T-helper 2 cell treated with Interferon-gamma antibody and Interleukin-4, amounts not matched to agents 5 μg/mL and 100 μg/mL, for 36 hours (primary cell): ENCODE data around the gene PPP1R37.

Experiments
- DNase-seq: peaks from one replicate; pipeline ENCODE4 v3.0.0; 2021; ENCODE audit warnings: low spot score
- H3K27ac Mint-ChIP-seq: one replicate; pipeline ENCODE4 v1.8.0; 2021; ENCODE audit warnings: mild to moderate bottlenecking, mixed read lengths
- H3K27me3 Mint-ChIP-seq: one replicate; pipeline ENCODE4 v1.8.0; 2021; ENCODE audit warnings: low read depth, mixed read lengths
- H3K36me3 Mint-ChIP-seq: one replicate; pipeline ENCODE4 v1.8.0; 2021; ENCODE audit warnings: low read depth, mixed read lengths
- H3K4me1 Mint-ChIP-seq: one replicate; pipeline ENCODE4 v1.8.0; 2021; ENCODE audit warnings: low read depth, mixed read lengths
- H3K4me3 Mint-ChIP-seq: one replicate; pipeline ENCODE4 v1.8.0; 2022; ENCODE audit warnings: mild to moderate bottlenecking, moderate library complexity, mixed read lengths
- H3K9me3 Mint-ChIP-seq: one replicate; pipeline ENCODE4 v1.8.0; 2021; ENCODE audit warnings: mixed read lengths

Gene PPP1R37

DNA sequence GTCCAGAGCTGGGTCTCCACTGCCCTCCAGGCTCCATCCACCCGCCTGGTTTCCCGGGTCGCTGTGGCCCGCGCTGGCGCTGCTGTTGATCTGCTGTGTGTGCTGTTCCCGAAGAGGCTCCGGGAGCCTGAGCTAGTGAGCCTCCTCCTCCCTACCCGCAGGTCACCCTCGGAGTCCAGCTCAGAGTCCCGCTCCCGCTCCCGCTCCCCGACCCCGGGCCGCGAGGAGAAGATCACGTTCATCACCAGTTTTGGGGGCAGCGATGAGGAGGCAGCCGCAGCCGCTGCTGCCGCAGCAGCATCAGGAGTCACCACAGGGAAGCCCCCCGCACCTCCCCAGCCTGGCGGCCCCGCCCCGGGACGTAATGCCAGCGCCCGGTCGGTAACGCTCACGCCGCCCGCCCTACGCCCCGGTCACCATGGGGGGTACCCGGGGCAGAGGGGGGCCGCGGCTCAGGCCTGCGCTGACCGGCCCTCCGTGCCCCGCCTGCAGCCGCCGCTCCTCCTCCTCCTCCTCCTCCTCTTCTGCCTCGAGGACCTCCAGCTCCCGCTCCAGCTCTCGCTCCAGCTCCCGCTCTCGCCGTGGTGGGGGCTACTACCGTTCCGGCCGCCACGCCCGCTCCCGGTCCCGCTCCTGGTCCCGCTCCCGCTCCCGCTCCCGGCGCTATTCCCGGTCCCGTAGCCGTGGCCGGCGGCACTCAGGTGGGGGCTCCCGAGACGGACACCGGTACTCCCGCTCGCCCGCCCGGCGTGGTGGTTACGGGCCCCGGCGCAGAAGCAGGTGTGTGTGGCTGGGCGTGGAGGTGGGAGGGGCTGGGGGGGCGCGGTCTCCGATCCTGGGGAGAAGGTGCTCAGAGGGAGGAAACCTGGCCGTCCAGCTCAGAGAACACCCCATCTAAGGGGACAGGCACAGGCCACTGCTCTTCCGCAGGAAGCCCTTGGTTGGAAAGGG lies 28.9 kb upstream of the PPP1R37 start:
- peaks cover 2% of the 10 kb centered on the region for H3K4me1 Mint-ChIP-seq
- DNase-seq: no peak
- no peak overlapping the region for H3K27ac Mint-ChIP-seq
- no peak overlapping the region for H3K4me3 Mint-ChIP-seq
- H3K9me3 Mint-ChIP-seq: no peaks in the 10 kb centered on the region
- H3K36me3 Mint-ChIP-seq: peaks cover 34% of the 10 kb centered on the region
- no peaks in the 10 kb centered on the region for H3K27me3 Mint-ChIP-seq

DNA sequence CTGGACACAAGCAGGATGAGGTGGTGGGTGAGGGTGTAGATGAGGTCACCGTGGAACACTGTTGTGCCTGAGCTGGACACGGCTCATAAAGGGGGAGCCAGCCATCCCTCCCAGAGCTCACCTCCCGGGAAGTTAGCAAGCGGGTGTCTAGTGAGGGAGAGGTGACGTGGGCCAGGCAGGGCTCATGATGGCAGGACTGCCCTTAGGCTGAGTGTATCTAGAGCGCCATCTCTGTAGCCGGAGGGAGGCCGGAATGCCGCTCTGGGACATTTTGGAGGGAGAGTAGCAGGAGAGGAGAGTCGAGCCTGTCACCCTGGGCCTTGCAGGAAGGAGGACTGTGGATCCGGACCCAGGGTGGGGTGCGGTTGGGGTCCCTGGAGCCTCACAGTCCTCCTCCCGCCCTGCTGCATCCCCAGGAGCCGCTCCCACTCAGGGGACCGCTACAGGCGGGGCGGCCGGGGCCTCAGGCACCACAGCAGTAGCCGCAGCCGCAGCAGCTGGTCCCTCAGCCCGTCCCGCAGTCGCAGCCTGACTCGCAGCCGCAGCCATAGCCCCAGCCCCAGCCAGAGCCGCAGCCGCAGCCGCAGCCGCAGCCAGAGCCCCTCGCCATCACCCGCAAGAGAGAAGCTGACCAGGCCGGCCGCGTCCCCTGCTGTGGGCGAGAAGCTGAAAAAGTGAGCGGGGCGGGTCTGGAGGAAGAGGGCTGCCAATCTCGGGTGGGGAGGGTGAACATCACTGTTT lies 25.9 kb upstream of the PPP1R37 start:
- no peak for DNase-seq
- H3K4me3 Mint-ChIP-seq: no peak overlapping the region
- no peaks in the 10 kb centered on the region for H3K4me1 Mint-ChIP-seq
- H3K36me3 Mint-ChIP-seq: peaks cover 33% of the 10 kb centered on the region
- H3K27me3 Mint-ChIP-seq: no peaks in the 10 kb centered on the region
- H3K9me3 Mint-ChIP-seq: no peaks in the 10 kb centered on the region
- no peak overlapping the region for H3K27ac Mint-ChIP-seq

DNA sequence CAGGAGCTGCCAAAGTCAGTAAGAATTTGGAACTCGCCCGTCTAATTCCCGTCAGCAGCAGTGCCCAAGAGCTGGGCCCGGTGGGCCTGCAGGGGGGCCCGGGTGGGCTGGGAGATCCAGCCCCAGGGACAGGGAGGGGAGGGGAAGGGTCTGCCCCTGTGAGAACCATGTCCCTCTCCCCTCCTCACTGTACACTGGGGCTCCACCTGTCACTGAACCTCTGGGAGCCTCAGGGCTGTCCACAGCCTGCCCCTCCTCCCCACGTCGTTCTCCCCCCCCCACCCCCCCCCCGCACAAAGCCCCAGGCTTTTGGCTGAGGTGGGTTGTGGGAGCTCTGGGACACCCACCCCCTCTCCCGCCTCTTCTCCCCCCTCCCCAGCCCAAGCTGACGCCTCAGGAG lies 24.9 kb upstream of the PPP1R37 start:
- Mint-ChIP-seq H3K9me3 (no peaks in the 10 kb centered on the region), H3K27ac (no peak overlapping the region)

DNA sequence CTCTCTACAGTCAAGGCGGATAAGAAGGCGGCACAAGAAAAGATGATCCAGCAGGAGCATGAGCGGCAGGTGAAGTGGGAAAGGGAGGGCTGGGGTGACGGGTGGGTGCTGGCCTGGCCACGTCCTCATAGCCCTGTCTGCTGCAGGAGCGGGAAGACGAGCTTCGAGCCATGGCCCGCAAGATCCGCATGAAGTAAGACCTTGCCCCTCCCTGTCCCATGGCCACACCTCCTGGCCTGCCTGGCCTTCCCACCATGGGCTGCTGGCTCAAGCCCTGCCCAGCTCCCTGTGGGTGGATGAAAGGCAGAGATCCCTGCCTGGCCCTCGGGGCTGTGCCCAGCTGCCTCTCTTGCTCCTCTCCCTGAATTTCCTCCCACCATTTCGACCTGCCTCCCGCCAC lies 23.9 kb upstream of the PPP1R37 start:
- H3K36me3 Mint-ChIP-seq: peaks cover 31% of the 10 kb centered on the region
- no peak overlapping the region for H3K27ac Mint-ChIP-seq
- no peaks in the 10 kb centered on the region for H3K9me3 Mint-ChIP-seq
- DNase-seq: no peak
- no peak overlapping the region for H3K4me3 Mint-ChIP-seq
- H3K4me1 Mint-ChIP-seq: no peaks in the 10 kb centered on the region
- H3K27me3 Mint-ChIP-seq: no peaks in the 10 kb centered on the region

More for the DNA sequence above, 24.9 kb upstream of the PPP1R37 start:
- H3K27me3 Mint-ChIP-seq: no peaks in the 10 kb centered on the region
- H3K36me3 Mint-ChIP-seq: peaks cover 30% of the 10 kb centered on the region
- DNase-seq: no peak
- H3K4me3 Mint-ChIP-seq: no peak overlapping the region
- no peaks in the 10 kb centered on the region for H3K4me1 Mint-ChIP-seq

GRCh38 chr19:45070214-45070613 lies 22.8 kb upstream of the PPP1R37 start:
- DNase-seq: no peak
- Mint-ChIP-seq H3K27ac (no peak overlapping the region), H3K4me1 (peaks cover 5% of the 10 kb centered on the region), H3K9me3 (no peaks in the 10 kb centered on the region), H3K27me3 (no peaks in the 10 kb centered on the region), H3K36me3 (peaks cover 27% of the 10 kb centered on the region), H3K4me3 (no peak overlapping the region)

GRCh38 chr19:45070861-45071544 lies 22.0 kb upstream of the PPP1R37 start:
- Mint-ChIP-seq H3K4me3 (no peak overlapping the region), H3K4me1 (peaks cover 5% of the 10 kb centered on the region), H3K27me3 (no peaks in the 10 kb centered on the region), H3K27ac (no peak overlapping the region), H3K36me3 (peaks cover 23% of the 10 kb centered on the region), H3K9me3 (no peaks in the 10 kb centered on the region)
- DNase-seq: no peak

GRCh38 chr19:45071545-45071938 lies 21.4 kb upstream of the PPP1R37 start:
- Mint-ChIP-seq H3K4me3 (no peak overlapping the region), H3K36me3 (peaks cover 23% of the 10 kb centered on the region), H3K27ac (no peak overlapping the region), H3K27me3 (no peaks in the 10 kb centered on the region), H3K4me1 (peaks cover 6% of the 10 kb centered on the region), H3K9me3 (no peaks in the 10 kb centered on the region)
- no peak for DNase-seq

GRCh38 chr19:45071969-45072790 lies 20.8 kb upstream of the PPP1R37 start:
- Mint-ChIP-seq H3K27me3 (no peaks in the 10 kb centered on the region), H3K36me3 (peaks cover 23% of the 10 kb centered on the region), H3K4me3 (no peak overlapping the region), H3K9me3 (no peaks in the 10 kb centered on the region), H3K4me1 (peaks cover 13% of the 10 kb centered on the region), H3K27ac (no peak overlapping the region)
- no peak for DNase-seq

DNA sequence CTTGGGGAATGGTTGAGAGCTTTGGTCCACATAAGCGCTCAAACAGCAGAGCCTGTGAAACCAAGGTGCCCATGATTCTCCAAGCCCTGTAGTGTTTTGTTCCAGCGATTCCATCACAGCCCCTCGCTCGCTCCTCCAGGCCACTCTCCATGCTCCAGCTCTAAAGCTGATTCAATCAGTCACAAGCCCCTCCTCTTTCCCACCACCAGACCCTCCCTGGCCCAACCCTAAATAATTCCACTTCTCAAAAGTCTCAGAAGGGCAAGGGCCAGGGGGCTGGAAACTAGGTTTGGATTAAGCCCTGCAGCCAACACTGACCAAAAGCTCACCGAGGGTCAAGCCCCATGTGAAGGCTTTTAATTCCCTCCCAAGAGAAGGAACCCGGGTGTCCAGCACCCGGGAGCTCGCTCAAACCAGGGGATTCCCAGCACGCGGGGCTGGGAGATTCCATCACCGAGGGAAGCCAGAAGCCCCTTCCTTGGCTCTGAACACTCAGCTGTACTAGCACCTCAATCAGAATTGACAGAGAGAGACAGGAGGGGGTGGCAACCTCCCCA lies 18.2 kb upstream of the PPP1R37 start:
- peak overlapping the region; percentile 54 for H3K4me3 Mint-ChIP-seq
- H3K36me3 Mint-ChIP-seq: peaks cover 19% of the 10 kb centered on the region
- DNase-seq: no peak
- peaks cover 21% of the 10 kb centered on the region for H3K4me1 Mint-ChIP-seq
- peak overlapping the region; percentile 75 for H3K27ac Mint-ChIP-seq
- H3K27me3 Mint-ChIP-seq: no peaks in the 10 kb centered on the region
- no peaks in the 10 kb centered on the region for H3K9me3 Mint-ChIP-seq

DNA sequence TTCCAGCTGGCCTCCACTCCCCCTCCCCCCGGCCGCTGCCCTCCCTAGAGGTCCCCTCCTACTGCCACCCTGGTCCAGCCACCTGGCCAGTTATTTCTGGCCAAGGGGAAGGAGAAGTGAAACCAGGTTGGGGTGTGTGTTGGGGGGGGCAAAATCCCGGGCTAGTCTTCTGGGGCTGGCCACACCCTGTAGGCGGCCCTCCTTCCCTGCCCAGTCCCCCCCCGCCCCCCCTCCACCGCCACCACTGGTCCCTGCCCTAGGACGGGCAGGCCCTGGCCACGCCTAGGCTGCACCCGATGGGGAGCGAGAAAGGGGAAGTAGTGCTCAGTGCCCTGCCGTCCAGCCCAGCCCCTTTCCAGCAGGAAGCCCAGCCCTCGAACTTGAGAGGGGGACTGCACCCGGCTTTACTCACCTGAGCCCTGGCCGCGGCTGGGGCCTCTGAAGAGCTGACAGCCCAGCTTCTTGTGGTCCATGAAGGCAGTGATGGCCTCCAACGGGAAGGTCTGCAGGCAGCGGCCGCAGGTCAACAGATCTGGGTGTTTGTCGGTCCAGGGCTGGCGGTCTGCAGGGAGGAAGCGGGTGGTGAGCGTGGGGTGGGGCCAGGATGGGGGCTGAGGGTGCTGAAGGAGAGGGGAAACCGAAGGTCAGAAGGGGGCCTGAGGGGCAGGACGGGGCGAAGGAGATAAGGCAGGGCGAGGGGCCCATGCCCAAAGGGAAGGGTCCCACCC lies 17.5 kb upstream of the PPP1R37 start:
- Mint-ChIP-seq H3K9me3 (no peaks in the 10 kb centered on the region), H3K27me3 (no peaks in the 10 kb centered on the region), H3K4me3 (peak overlapping the region; percentile 84), H3K27ac (peak overlapping the region; percentile 75), H3K4me1 (peaks cover 26% of the 10 kb centered on the region), H3K36me3 (peaks cover 13% of the 10 kb centered on the region)
- peak; percentile 43 for DNase-seq

DNA sequence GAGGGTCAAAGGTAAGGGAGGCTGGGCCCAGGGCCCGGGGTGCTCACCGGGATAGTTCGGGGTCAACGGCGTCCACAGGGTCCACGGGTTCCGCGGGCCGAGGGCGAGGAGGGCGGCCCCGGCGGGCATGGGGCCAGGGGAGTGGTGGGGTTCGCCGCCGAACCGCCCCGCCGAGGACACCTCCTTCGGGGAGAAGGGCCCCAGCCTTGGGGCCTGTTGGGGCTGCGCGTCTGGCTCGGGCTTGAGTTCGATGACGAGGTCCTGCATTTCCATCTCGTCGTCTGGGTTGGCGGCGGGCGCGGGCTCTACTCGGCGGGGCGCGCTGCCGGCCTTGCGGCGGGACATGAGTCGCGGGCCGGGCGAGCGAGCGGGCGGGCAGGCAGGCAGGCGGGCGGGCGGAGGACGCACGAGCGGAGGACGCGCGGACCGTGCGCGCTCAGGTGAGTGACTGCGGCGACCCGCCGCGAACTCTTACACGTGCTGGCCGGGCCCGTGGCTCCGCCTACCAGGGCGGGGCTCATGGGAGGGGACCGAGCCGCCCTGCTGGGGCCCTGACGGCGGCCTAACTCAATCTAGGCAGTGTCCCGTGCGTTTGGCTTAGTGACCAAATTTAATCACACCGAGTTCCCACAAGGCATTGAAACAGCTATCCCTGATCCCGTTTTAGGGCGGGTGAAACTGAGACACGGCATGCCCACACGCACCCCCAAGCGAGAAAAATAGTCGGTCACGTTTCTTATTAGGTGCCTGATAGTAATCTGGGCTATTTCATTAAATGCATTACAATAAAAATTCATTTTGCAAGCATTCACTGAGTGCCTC lies 16.7 kb upstream of the PPP1R37 start, which contains the start of gene ZNF296:
Gene ZNF296, minus strand, starts transcription at position 450 of the 822 bp plus-strand sequence. Its CDS starts 105 bp downstream, at position 345.
- peak within 1 kb of the TSS; percentile 73 for H3K27ac Mint-ChIP-seq
- H3K4me1 Mint-ChIP-seq: peaks cover 27% of the 10 kb centered on the region
- H3K36me3 Mint-ChIP-seq: peaks cover 7% of the 10 kb centered on the region
- H3K4me3 Mint-ChIP-seq: peak within 1 kb of the TSS; percentile 84
- no peaks in the 10 kb centered on the region for H3K9me3 Mint-ChIP-seq
- DNase-seq: peak; percentile 85
- H3K27me3 Mint-ChIP-seq: no peaks in the 10 kb centered on the region
